ENCODE data around the gene COMMD3.
"Not testable (repeated sequence)": the region's sequence is repeated elsewhere in the genome, so short reads cannot be mapped to it uniquely, and the experiment has no call there.

Gene COMMD3

DNA sequence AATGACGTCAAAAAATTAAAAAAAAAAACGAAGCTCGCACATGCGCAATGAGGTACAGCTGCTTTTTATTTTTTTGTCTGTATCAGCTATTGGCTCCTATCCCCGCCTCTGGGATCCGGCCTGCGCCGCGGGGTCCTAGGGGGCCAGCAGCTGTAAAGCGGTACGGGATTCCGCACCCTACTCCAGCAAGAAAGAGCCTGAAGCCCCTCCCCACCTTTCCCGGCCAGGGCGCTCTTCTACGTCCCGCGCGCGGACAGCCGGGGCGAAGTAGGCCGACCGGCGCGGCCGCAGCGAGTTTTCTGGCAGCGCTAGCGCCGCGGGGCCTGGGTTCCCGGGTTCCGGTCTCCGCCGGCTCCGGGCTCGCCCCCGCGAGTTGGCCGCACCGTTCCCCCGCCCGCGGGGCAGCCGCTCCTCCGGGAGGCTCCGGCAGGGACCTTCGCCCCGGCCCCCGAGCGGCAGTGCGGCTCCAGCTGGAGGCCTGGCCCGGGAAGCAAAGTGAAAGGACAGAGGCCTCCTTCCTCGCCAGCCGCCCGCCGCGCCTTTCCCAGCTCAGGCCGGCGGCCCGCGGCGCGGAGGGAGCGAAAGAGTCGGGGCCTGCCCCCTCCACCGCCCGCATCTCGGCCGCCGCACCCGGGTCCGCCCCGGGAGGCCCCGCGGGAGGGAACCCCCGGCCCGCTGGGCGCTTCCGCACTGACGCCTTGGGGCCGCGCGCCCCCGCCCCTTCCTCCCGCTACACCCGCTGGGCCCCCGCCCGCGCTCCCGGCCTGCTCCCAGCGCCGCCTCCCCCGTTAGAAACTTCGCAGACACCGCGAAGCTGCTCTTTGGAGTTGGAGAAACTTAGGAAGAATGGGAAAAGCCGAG, 24.4 kb downstream of the COMMD3 start:
- peak; percentile 70 for DNase-seq

DNA sequence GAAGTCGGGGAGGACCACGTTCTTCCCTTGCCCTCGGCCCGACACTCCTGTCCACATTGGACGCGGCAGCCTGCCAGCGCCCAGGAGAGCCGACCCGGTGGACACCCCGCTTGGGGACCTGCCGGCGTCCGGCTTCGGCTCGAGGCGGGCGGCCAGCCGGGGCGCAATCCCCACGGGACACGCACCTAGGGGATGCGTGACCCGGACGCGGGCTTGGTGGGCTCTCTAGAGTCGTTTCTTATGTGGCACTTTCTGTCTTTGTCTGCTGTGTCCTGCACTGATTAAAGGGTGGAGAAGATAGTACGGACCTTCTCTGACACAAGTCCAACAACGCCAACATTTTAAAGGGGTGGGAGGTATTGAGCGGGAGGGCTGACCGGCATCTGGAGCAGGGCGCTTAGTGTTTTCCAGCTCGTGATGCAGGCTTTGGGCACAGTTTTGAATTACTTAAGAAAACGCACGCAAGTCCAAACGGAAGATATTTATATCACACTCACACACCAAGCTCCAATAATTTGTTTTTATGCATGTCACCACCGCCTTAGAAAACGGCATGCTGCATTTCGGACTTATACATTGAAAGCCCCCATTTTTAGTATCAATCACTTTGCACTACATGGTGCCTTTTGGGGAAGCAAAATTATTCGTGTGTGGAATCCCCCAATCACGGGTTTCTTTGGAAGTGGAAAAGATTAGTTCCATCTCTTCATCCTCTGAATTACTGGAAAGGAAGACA, 25.2 kb downstream of the COMMD3 start:
- DNase-seq, result no peak

GRCh38 chr10:22341926-22342196, 25.7 kb downstream of the COMMD3 start:
- no peak for DNase-seq

GRCh38 chr10:22342421-22342820, 26.2 kb downstream of the COMMD3 start:
- no peak for DNase-seq

- no peak for DNase-seq
These were observed 27.5 kb downstream of the COMMD3 start for GRCh38 chr10:22343731-22344130.

GRCh38 chr10:22344249-22344648, 28.1 kb downstream of the COMMD3 start:
- DNase-seq, result no peak

- DNase-seq, result no peak
These were observed 28.7 kb downstream of the COMMD3 start for GRCh38 chr10:22344781-22345300.

DNA sequence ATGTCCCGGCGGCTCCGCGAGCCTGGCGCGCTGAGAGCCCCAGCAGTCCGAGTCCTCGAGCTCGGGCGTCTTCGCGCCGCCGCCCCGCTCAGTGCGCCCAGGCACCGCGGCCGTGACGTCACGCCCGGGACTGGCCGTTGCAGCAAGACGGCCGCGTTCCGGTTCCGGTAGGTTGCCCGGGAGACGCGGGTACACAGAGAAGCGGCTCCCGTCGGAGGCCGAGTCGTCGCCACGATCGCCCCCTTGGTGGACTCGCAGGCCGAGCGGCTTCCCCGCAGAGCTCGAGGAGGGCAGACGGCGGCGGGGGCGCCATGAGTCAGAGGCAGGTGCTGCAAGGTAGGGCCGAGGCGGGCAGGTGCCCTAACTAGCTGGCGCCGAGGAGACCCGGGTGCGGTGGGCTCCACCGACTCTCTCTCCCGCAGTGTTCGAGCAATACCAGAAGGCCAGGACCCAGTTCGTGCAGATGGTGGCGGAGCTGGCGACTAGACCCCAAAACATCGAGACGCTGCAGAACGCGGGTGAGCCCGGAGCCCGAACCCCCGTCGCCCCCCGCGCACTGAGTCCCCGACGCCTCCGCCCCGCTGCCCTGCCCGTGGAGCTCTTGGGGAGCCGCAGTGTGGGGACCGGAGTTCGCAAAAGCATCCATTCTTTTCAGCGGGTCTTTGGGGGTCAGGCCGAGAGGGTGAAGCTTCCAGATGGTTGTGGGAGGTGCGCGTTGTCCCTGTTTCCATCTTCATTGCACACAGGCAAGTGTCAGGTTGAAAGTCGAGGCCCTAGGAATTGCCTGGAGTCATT, 29.3 kb downstream of the COMMD3 start, which contains the start of gene SPAG6:
Gene SPAG6 (plus strand): TSS at position 196 of the 795 bp plus-strand sequence. CDS start 116 bp downstream, at position 312.
- DNase-seq, result peak; percentile 71

DNA sequence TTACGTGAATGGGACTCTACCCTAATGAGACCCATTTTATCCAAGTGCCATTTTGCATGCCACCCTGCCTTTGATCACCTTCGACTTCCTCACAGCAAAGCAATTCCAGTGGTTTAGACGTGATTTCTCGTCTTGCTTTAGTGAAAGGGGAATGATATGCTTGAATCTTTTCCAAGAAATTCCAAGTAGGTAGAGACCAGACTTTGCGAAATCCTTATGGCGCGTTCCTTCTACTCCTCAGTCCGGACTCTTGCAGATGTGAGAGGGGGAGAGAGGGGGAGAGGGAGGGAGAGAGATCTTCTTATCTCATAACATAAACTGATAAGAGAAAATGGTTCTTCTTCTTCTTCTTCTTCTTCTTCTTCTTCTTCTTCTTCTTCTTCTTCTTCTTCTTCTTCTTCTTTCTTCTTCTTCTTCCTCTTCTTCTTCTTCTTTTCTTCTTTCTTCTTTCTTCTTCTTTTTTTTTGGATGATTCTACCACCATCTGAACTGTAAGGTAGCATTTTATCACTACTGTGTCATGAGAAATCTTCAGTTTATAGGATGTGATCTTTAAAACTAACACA, 30.0 kb downstream of the COMMD3 start:
- no peak for DNase-seq

- no peak for DNase-seq
These were observed 33.6 kb downstream of the COMMD3 start for GRCh38 chr10:22349755-22350154.

DNA sequence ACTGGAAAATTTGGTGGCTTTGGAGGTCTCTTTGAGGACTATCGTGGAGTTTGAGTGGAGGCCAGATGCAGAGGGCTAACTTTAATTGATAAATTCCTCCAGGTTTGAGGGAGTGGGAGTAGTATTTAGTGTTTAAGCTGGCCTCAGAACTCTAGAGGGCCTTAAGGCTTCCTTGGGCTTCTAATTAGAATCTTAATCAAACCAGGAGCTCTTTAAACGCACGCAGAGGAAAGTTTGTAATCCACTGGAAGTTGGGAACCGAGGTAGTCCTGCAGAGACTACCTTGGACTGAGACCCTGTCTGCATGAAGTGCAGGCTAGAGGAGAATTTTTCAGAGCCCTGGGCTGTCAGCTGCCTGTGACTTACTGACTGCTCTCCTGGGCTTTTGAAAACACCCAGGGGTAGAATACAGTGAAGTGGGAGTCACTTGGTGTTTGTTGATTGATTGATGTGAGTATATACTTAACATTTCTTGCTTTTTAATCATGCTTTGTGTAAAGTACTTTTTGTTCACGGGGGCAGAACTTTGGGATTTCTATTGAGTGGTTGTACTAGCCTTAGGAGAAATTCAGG, 35.0 kb downstream of the COMMD3 start:
- DNase-seq, result no peak

- no peak for DNase-seq
These were observed 40.2 kb downstream of the COMMD3 start for GRCh38 chr10:22356324-22356873.

DNA sequence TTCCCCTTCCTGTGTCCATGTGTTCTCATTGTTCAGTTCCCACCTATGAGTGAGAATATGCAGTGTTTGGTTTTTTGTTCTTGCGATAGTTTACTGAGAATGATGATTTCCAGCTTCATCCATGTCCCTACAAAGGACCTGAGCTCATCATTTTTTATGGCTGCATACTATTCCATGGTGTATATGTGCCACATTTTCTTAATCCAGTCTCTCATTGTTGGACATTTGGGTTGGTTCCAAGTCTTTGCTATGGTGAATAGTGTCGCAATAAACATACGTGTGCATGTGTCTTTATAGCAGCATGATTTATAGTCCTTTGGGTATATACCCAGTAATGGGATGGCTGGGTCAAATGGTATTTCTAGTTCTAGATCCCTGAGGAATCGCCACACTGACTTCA, 41.6 kb downstream of the COMMD3 start:
- not testable (repeated sequence) for DNase-seq

- DNase-seq, result peak; percentile 33
These were observed 47.1 kb downstream of the COMMD3 start for GRCh38 chr10:22363305-22363704.

GRCh38 chr10:22364407-22365140, 48.4 kb downstream of the COMMD3 start:
- DNase-seq, result no peak

GRCh38 chr10:22365233-22365632, 49.0 kb downstream of the COMMD3 start:
- DNase-seq, result no peak

GRCh38 chr10:22365644-22366434, 49.7 kb downstream of the COMMD3 start:
- DNase-seq, result no peak

DNA sequence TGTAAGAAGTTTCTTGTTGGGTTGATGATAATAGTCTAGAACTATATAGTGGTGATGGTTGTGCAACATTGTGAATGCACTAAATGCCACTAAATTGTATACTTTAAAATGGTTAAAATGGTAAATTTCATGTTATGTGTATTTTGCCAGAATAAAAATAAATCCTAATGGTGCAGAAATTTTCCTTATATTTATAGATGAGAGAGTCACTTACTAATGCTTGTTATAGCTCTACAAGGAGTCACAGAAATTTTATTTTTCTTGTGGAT, 50.2 kb downstream of the COMMD3 start:
- no peak for DNase-seq

- DNase-seq, result no peak
These were observed 50.6 kb downstream of the COMMD3 start for GRCh38 chr10:22366771-22367170.

GRCh38 chr10:22367471-22367870, 51.3 kb downstream of the COMMD3 start:
- peak; percentile 37 for DNase-seq

- no peak for DNase-seq
These were observed 52.2 kb downstream of the COMMD3 start for GRCh38 chr10:22368402-22368801.
